AG08395 (cell line): ENCODE results near the gene AGO3.
"Not testable (repeated sequence)": the region's sequence is repeated elsewhere in the genome, so short reads cannot be mapped to it uniquely, and the experiment has no call there.

Experiments used
- DNase-seq: peaks from one replicate; pipeline ENCODE4 v3.0.0; 2012; ENCODE audit warnings: mixed read lengths, low spot score

Gene AGO3

GRCh38 chr1:35930593-35931445, at the start of gene AGO3:
AGO3 (plus strand) TSS chr1:35931105; CDS start chr1:35931427, 322 bp downstream.
- peak; percentile 87 for DNase-seq

- DNase-seq, result no peak
Measured at GRCh38 chr1:35881850-35882273, 49.0 kb upstream of the AGO3 start.

GRCh38 chr1:35882586-35882944, 48.3 kb upstream of the AGO3 start:
- DNase-seq, result no peak

- peak; percentile 100 for DNase-seq
Measured at GRCh38 chr1:35882945-35883634, 47.8 kb upstream of the AGO3 start, which contains the start of gene AGO1. AGO1 (plus strand) TSS chr1:35883209; CDS start chr1:35883422, 213 bp downstream.

- DNase-seq, result peak; percentile 57
Measured at GRCh38 chr1:35883635-35884101, 47.2 kb upstream of the AGO3 start.

GRCh38 chr1:35884934-35885333, 46.0 kb upstream of the AGO3 start:
- no peak for DNase-seq

GRCh38 chr1:35885961-35886558, 44.8 kb upstream of the AGO3 start:
- DNase-seq, result no peak

GRCh38 chr1:35886577-35887431, 44.1 kb upstream of the AGO3 start:
- no peak for DNase-seq

GRCh38 chr1:35887508-35887907, 43.4 kb upstream of the AGO3 start:
- DNase-seq, result no peak

GRCh38 chr1:35888255-35888654, 42.6 kb upstream of the AGO3 start:
- DNase-seq, result no peak

GRCh38 chr1:35888981-35889380, 41.9 kb upstream of the AGO3 start:
- DNase-seq, result not testable (repeated sequence)

GRCh38 chr1:35893051-35893879, 37.6 kb upstream of the AGO3 start:
- no peak for DNase-seq

- no peak for DNase-seq
Measured at GRCh38 chr1:35894183-35894582, 36.7 kb upstream of the AGO3 start.

GRCh38 chr1:35894656-35895055, 36.2 kb upstream of the AGO3 start:
- no peak for DNase-seq

- DNase-seq, result no peak
Measured at GRCh38 chr1:35899941-35900340, 31.0 kb upstream of the AGO3 start.

GRCh38 chr1:35901235-35901634, 29.7 kb upstream of the AGO3 start:
- no peak for DNase-seq

- no peak for DNase-seq
Measured at GRCh38 chr1:35902671-35903070, 28.2 kb upstream of the AGO3 start.

GRCh38 chr1:35914717-35915116, 16.2 kb upstream of the AGO3 start:
- DNase-seq, result no peak

- DNase-seq, result no peak
Measured at GRCh38 chr1:35915693-35916092, 15.2 kb upstream of the AGO3 start.

- DNase-seq, result peak; percentile 6
Measured at GRCh38 chr1:35923791-35924221, 7.1 kb upstream of the AGO3 start.

GRCh38 chr1:35924838-35925237, 6.1 kb upstream of the AGO3 start:
- DNase-seq, result no peak
